ENCODE measurements around the gene B9D2.
A peak's percentile ranks its signal among the peaks of the same experiment; 100 is the strongest.

The B9D2 gene

GRCh38 chr19:41330946-41331678 is 32.8 kb downstream of the B9D2 start:
- no peak for DNase-seq
- intact Hi-C loops (cut with DNase I) = no loop called here

- intact Hi-C loops (cut with DNase I) = no loop called here
- no peak for DNase-seq
These were observed 33.5 kb downstream of the B9D2 start for GRCh38 chr19:41330481-41330880.

GRCh38 chr19:41328842-41329225 is 35.1 kb downstream of the B9D2 start:
- no peak for DNase-seq
- intact Hi-C loops (cut with DNase I) = no loop called here

- DNase-seq = no peak
- intact Hi-C loops (cut with DNase I) = no loop called here
These were observed 35.6 kb downstream of the B9D2 start for GRCh38 chr19:41328157-41328841.

- DNase-seq = peak in 2 of 10 donors; percentile 75 to 87
- intact Hi-C loops (cut with DNase I) = no loop called here
These were observed 36.3 kb downstream of the B9D2 start for GRCh38 chr19:41327576-41328156.

- intact Hi-C loops (cut with DNase I) = no loop called here
- DNase-seq = peak in 1 of 10 donors; percentile 37
These were observed 36.8 kb downstream of the B9D2 start for GRCh38 chr19:41327076-41327575.

- peak in 5 of 10 donors; percentile 34 to 88 (median 59) for DNase-seq
- intact Hi-C loops (cut with DNase I) = no loop called here
These were observed 37.8 kb downstream of the B9D2 start for GRCh38 chr19:41325947-41326706.

- intact Hi-C loops (cut with DNase I) = no loop called here
- no peak for DNase-seq
These were observed 38.4 kb downstream of the B9D2 start for GRCh38 chr19:41325640-41325946.

- peak in 2 of 10 donors; percentile 80 to 89 for DNase-seq
- intact Hi-C loops (cut with DNase I) = no loop called here
These were observed 38.9 kb downstream of the B9D2 start for GRCh38 chr19:41324921-41325639.

- intact Hi-C loops (cut with DNase I) = no loop called here
- DNase-seq = peak in 1 of 10 donors; percentile 64
These were observed 39.7 kb downstream of the B9D2 start for GRCh38 chr19:41324231-41324702.

- intact Hi-C loops (cut with DNase I) = no loop called here
- DNase-seq = peak in 1 of 10 donors; percentile 83
These were observed 40.4 kb downstream of the B9D2 start for GRCh38 chr19:41323430-41324125.

- peak in 1 of 10 donors; percentile 24 for DNase-seq
- intact Hi-C loops (cut with DNase I) = no loop called here
These were observed 40.9 kb downstream of the B9D2 start for GRCh38 chr19:41323023-41323422.

GRCh38 chr19:41322451-41322850 is 41.5 kb downstream of the B9D2 start:
- intact Hi-C loops (cut with DNase I) = no loop called here

GRCh38 chr19:41321600-41322270 is 42.2 kb downstream of the B9D2 start:
- peak in 1 of 10 donors; percentile 80 for DNase-seq

More at GRCh38 chr19:41322451-41322850, 41.5 kb downstream of the B9D2 start:
- peak in 1 of 10 donors; percentile 25 for DNase-seq

GRCh38 chr19:41321204-41321599 is 42.7 kb downstream of the B9D2 start:
- DNase-seq = peak in 1 of 10 donors; percentile 67
- intact Hi-C loops (cut with DNase I) = no loop called here

More at GRCh38 chr19:41321600-41322270, 42.2 kb downstream of the B9D2 start:
- intact Hi-C loops (cut with DNase I) = no loop called here

GRCh38 chr19:41320568-41320967 is 43.4 kb downstream of the B9D2 start:
- peak in 1 of 10 donors; percentile 49 for DNase-seq
- intact Hi-C loops (cut with DNase I) = no loop called here

- intact Hi-C loops (cut with DNase I) = no loop called here
These were observed 43.8 kb downstream of the B9D2 start for GRCh38 chr19:41320185-41320518.

GRCh38 chr19:41319500-41320184 is 44.3 kb downstream of the B9D2 start:
- intact Hi-C loops (cut with DNase I) = loop anchor here (10.0 kb wide), 1 partner anchor 45 kb away; the partner anchor contains the start of gene B9D2

More at GRCh38 chr19:41320185-41320518, 43.8 kb downstream of the B9D2 start:
- peak in 2 of 10 donors; percentile 66 to 81 for DNase-seq

More at GRCh38 chr19:41319500-41320184, 44.3 kb downstream of the B9D2 start:
- DNase-seq = peak in 2 of 10 donors; percentile 72 to 78

Data from posterior cingulate gyrus (tissue), 11 donors.